ENCODE results near the gene SH3RF3. TPM values are rescaled to one million over a fixed set of nuclear protein-coding genes. Genes with fewer than 3 reads are reported as not detected.

Gene SH3RF3
- total and polyA plus RNA-seq, 4 donors = 2.9 to 9.7 (median 8.6) TPM

DNA sequence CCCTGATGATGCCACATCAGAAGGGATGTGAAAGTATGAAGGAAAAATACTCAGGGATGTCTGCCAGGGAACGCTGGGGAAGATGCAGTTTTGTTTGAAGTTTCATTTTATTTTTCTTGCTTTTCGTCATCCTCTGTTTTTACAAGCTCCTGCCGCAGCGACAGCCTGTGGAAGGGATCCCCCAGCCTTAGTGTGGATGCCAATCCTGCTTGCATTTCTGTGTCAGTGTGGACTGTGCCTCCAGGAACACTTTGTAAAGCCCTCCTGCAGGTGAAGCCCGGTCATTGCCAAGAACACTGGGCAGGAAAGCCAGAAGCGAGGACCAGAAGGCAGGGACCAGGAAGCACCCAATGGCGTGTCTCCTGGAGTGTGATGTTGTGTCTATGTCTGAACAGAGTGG lies 250.5 kb downstream of the SH3RF3 start:
- TF ChIP-seq, protein P1, sequence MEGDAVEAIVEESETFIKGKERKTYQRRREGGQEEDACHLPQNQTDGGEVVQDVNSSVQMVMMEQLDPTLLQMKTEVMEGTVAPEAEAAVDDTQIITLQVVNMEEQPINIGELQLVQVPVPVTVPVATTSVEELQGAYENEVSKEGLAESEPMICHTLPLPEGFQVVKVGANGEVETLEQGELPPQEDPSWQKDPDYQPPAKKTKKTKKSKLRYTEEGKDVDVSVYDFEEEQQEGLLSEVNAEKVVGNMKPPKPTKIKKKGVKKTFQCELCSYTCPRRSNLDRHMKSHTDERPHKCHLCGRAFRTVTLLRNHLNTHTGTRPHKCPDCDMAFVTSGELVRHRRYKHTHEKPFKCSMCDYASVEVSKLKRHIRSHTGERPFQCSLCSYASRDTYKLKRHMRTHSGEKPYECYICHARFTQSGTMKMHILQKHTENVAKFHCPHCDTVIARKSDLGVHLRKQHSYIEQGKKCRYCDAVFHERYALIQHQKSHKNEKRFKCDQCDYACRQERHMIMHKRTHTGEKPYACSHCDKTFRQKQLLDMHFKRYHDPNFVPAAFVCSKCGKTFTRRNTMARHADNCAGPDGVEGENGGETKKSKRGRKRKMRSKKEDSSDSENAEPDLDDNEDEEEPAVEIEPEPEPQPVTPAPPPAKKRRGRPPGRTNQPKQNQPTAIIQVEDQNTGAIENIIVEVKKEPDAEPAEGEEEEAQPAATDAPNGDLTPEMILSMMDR (IDR thresholded peaks at IDR 0.05; ENCODE audit: control extremely low read depth, extremely low read depth) = no peak
- WGBS, 2 donors = 91 to 93% methylated on average over 7 of the region's 7 CpGs
- Histone ChIP-seq H3K27me3 (ENCODE audit: control insufficient read depth in 3 of 3, insufficient read depth in 3 of 3, low read length in 2 of 3) (no peaks in the 10 kb centered on the region), H3K4me1 (ENCODE audit: control insufficient read depth in 5 of 5, insufficient read depth in 5 of 5, low read length in 5 of 5) (peaks cover 8 to 22% (median 16%) of the 10 kb centered on the region in 5 donors), H3K4me3 (no peak overlapping the region), H3K9ac (ENCODE audit: insufficient read depth in 1 of 2, low read length in 2 of 2) (no peak overlapping the region), H3K36me3 (ENCODE audit: control insufficient read depth in 4 of 4, insufficient read depth in 4 of 4, low read length in 4 of 4) (no peaks in the 10 kb centered on the region), H3K27ac (ENCODE audit: low read depth in 1 of 2, low read length in 1 of 2) (no peak overlapping the region), H3K9me3 (ENCODE audit: control insufficient read depth in 4 of 4, insufficient read depth in 3 of 4, low read length in 3 of 4) (no peaks in the 10 kb centered on the region)
- DNase-seq (peak in 1 of 3 donors; percentile 0), ATAC-seq (ENCODE audit: insufficient read depth, low FRiP score) (no peak)

DNA sequence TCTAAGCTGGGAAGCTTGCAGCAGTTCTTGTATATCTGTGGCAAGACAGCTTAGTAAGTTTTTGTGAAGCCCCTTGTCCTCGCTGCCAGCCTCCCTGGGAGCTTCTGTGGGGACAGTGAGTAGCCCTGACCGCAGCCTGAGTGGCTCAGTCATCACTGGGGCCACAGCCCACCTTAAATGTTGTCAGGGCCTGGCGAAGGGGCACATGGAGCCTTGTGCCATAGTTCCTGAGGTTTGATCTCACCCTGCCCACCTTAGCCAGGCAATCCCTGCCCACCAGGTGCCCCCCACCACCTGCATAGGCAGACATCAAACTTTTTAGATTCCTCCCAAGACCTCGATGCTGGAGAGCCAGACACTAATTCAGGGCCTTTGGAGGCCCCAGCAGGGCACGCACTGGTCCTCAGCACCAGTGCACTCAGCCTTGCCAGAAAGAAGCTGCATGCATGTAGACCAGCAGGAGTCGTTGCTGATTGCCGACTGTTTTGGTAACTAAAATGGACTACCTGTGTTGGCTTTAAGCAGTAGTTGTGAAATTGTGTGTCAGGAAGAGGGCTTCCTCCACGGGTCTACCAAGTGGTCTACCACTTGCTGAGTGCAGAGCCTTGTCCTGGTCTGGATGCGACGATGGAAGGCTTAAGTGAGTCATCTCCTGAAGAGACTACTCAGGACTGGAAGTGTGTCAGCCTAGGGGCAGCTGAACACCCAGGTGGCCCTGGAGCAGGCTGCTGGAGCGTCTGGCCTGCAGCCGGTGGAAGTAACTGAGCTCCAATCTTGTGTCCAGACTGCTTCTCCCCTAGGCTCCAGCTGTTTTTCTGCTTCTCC lies 251.7 kb downstream of the SH3RF3 start:
- WGBS, 2 donors = 86 to 88% methylated on average over 12 of the region's 12 CpGs
- H3K9me3 ChIP-seq (ENCODE audit: control insufficient read depth in 4 of 4, insufficient read depth in 3 of 4, low read length in 3 of 4) = no peaks in the 10 kb centered on the region
- DNase-seq (peak in 1 of 3 donors; percentile 2), ATAC-seq (ENCODE audit: insufficient read depth, low FRiP score) (no peak)
- no peak overlapping the region for H3K4me3 ChIP-seq
- H3K36me3 ChIP-seq (ENCODE audit: control insufficient read depth in 4 of 4, insufficient read depth in 4 of 4, low read length in 4 of 4) = no peaks in the 10 kb centered on the region
- TF ChIP-seq, protein P1 (IDR thresholded peaks at IDR 0.05; ENCODE audit: control extremely low read depth, extremely low read depth) = no peak
- no peak overlapping the region for H3K9ac ChIP-seq (ENCODE audit: insufficient read depth in 1 of 2, low read length in 2 of 2)
- H3K4me1 ChIP-seq (ENCODE audit: control insufficient read depth in 5 of 5, insufficient read depth in 5 of 5, low read length in 5 of 5) = peaks cover 8 to 22% (median 16%) of the 10 kb centered on the region in 5 donors
- no peak overlapping the region for H3K27ac ChIP-seq (ENCODE audit: low read depth in 1 of 2, low read length in 1 of 2)
- no peaks in the 10 kb centered on the region for H3K27me3 ChIP-seq (ENCODE audit: control insufficient read depth in 3 of 3, insufficient read depth in 3 of 3, low read length in 2 of 3)

DNA sequence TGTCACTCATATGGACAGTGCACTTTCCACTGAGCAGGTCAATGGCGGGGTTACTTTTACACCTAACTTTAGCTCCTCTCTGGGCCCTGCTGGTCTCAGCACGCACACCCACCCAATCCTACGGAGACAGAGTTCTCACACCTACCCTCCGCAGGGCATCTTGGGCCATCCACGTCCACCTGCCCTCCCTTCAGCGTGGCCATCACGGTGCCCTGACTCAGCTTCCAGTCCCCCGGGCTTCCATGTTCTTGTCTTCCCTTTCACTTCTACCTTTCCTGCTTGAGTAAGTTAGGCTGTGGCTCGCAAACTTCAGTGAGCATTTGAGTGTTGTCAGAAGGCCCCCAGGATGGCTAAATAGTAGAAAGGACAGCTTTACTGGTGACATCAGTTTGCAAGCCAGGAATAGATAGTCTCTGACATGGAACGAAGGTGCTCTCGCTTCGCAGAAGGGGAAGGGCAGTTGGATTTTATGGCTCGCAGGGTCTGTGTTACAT lies 252.4 kb downstream of the SH3RF3 start:
- peaks cover 8 to 22% (median 16%) of the 10 kb centered on the region in 5 donors for H3K4me1 ChIP-seq (ENCODE audit: control insufficient read depth in 5 of 5, insufficient read depth in 5 of 5, low read length in 5 of 5)
- WGBS, 2 donors = 97 to 98% methylated on average over 13 of the region's 13 CpGs
- no peak overlapping the region for H3K9ac ChIP-seq (ENCODE audit: insufficient read depth in 1 of 2, low read length in 2 of 2)
- DNase-seq (peak in 1 of 3 donors; percentile 2), ATAC-seq (ENCODE audit: insufficient read depth, low FRiP score) (no peak)
- no peak overlapping the region for H3K4me3 ChIP-seq
- H3K27ac ChIP-seq (ENCODE audit: low read depth in 1 of 2, low read length in 1 of 2) = no peak overlapping the region
- H3K9me3 ChIP-seq (ENCODE audit: control insufficient read depth in 4 of 4, insufficient read depth in 3 of 4, low read length in 3 of 4) = no peaks in the 10 kb centered on the region
- TF ChIP-seq, protein P1 (IDR thresholded peaks at IDR 0.05; ENCODE audit: control extremely low read depth, extremely low read depth) = no peak
- no peaks in the 10 kb centered on the region for H3K27me3 ChIP-seq (ENCODE audit: control insufficient read depth in 3 of 3, insufficient read depth in 3 of 3, low read length in 2 of 3)
- no peaks in the 10 kb centered on the region for H3K36me3 ChIP-seq (ENCODE audit: control insufficient read depth in 4 of 4, insufficient read depth in 4 of 4, low read length in 4 of 4)

Data from lung (tissue), 12 donors.